Smooth muscle cell (in vitro differentiated cells): ENCODE data around the gene CYTH2. TPM values are rescaled to one million over a fixed set of nuclear protein-coding genes. Genes with fewer than 3 reads are reported as not detected.
"Not testable (repeated sequence)": the region's sequence is repeated elsewhere in the genome, so short reads cannot be mapped to it uniquely, and the experiment has no call there.

Source experiments
- DNase-seq: peaks from one replicate; lab custom pipeline; 2025; ENCODE audit not compliant: unreplicated experiment; lab: John Stamatoyannopoulos, UW
- H2AFZ ChIP-seq: fragments of 200-600 bp; sonication (generic); 2 replicates; pipeline ENCODE4 v1.6.0; 2016; ENCODE audit warnings: antibody characterized with exemption, low read depth, mild to moderate bottlenecking
- H3F3A ChIP-seq: fragments of 200-600 bp; sonication (generic); 2 replicates; pipeline ENCODE4 v1.6.0; 2017; ENCODE audit warnings: antibody characterized with exemption, low read depth
- H3K27ac ChIP-seq: fragments of 200-600 bp; sonication (generic); 2 replicates; pipeline ENCODE4 v1.5.1; 2016; ENCODE audit warnings: low read depth, mild to moderate bottlenecking
- H3K27me3 ChIP-seq: fragments of 200-600 bp; sonication (generic); 2 replicates; pipeline ENCODE4 v1.6.1; 2016; ENCODE audit warnings: low read depth, mild to moderate bottlenecking
- H3K36me3 ChIP-seq: fragments of 200-600 bp; sonication (generic); 2 replicates; pipeline ENCODE4 v1.5.1; 2016; ENCODE audit warnings: low read depth
- H3K4me1 ChIP-seq: fragments of 200-600 bp; sonication (generic); 2 replicates; pipeline ENCODE4 v1.5.1; 2016; ENCODE audit warnings: low read depth
- H3K4me2 ChIP-seq: fragments of 200-600 bp; sonication (generic); 2 replicates; pipeline ENCODE4 v1.6.0; 2016; ENCODE audit warnings: mild to moderate bottlenecking
- H3K4me3 ChIP-seq: fragments of 200-600 bp; sonication (generic); 2 replicates; pipeline ENCODE4 v1.5.1; 2016; ENCODE audit warnings: mild to moderate bottlenecking
- H3K79me2 ChIP-seq: fragments of 200-600 bp; sonication (generic); 2 replicates; pipeline ENCODE4 v1.6.0; 2016; ENCODE audit warnings: low read depth, mild to moderate bottlenecking
- H3K9ac ChIP-seq: fragments of 200-600 bp; sonication (generic); 2 replicates; pipeline ENCODE4 v1.6.0; 2016; ENCODE audit warnings: low read depth
- H3K9me3 ChIP-seq: fragments of 200-600 bp; sonication (generic); replicated peaks from 2 replicates; pipeline ENCODE4 v1.5.1; 2016; ENCODE audit warnings: low read depth
- H4K20me1 ChIP-seq: fragments of 200-600 bp; sonication (generic); 2 replicates; pipeline ENCODE4 v1.6.0; 2016; ENCODE audit warnings: low read depth
- CTCF ChIP-seq: fragments of 200-600 bp; sonication (generic); IDR thresholded peaks from 2 replicates; pipeline ENCODE4 v1.5.1; 2017; ENCODE audit warnings: borderline replicate concordance, mild to moderate bottlenecking, antibody characterized with exemption; ENCODE audit not compliant: insufficient read depth, poor library complexity, severe bottlenecking
- WGBS: methylation state at CpG from one replicate; pipeline ENCODE4 v1.1.7; 2016; ENCODE audit warnings: low lambda C conversion rate; 5-methylcytosine and 5-hydroxymethylcytosine counted together
- polyA plus RNA-seq: library from polyadenylated mRNA; unstranded; fragments of >200 nt; fragmentation: Nextera tagmentation; extraction: Ambion mirVana; gene quantifications from 2 replicates; pipeline ENCODE4 v1.2.1, GENCODE V29; 2016
- total RNA-seq: library from RNA; depleted of rRNA; stranded (reverse); fragments of >200 nt; gene quantifications from 2 replicates; pipeline ENCODE4 v1.2.3, GENCODE V29; 2014

Gene CYTH2
- total and polyA plus RNA-seq, 2 experiments from 2014 or later = 49.7 to 62.1 TPM

DNA sequence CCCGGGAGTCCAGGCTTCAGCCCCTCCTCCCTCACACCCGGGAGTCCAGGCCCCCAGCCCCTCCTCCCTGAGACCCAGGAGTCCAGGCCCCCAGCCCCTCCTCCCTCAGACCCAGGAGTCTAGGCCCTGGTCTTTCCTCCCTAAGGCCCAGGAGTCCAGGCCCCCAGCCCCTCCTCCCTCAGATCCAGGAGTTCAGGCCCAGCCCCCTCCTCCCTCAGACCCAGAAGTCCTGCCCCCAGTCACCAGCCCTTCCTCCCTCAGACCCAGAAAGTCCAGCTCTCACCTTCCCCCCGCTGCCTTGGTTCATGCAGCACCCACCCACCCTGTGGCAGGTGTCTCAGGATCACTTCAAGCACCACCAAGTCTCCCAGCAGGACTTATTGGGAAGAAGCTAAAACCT is 14.1 kb downstream of the CYTH2 start:
- Histone ChIP-seq H3K4me3 (no peak overlapping the region), H4K20me1 (peaks cover 17% of the 10 kb centered on the region), H3K36me3 (no peaks in the 10 kb centered on the region), H3K9me3 (no peaks in the 10 kb centered on the region), H3K27ac (no peak overlapping the region), H3K9ac (no peak overlapping the region), H3K79me2 (no peaks in the 10 kb centered on the region), H3K27me3 (no peaks in the 10 kb centered on the region), H3K4me2 (no peak overlapping the region), H3K4me1 (no peaks in the 10 kb centered on the region), H3F3A (peaks cover 4% of the 10 kb centered on the region), H2AFZ (no peak overlapping the region)
- no peak for TF ChIP-seq CTCF
- no peak for DNase-seq
- WGBS = 100% methylated on average over 1 of the region's 3 CpGs

- Histone ChIP-seq H4K20me1 (peaks cover 12% of the 10 kb centered on the region), H3F3A (peaks cover 4% of the 10 kb centered on the region), H3K4me3 (no peak overlapping the region), H3K9me3 (no peaks in the 10 kb centered on the region), H3K9ac (no peak overlapping the region), H3K4me2 (no peak overlapping the region), H2AFZ (no peak overlapping the region), H3K27me3 (no peaks in the 10 kb centered on the region), H3K79me2 (no peaks in the 10 kb centered on the region), H3K4me1 (no peaks in the 10 kb centered on the region), H3K27ac (no peak overlapping the region), H3K36me3 (no peaks in the 10 kb centered on the region)
- no peak for DNase-seq
- 93% methylated on average over 16 of the region's 16 CpGs for WGBS
- no peak for TF ChIP-seq CTCF
Measured at GRCh38 chr19:48484247-48484893, 15.2 kb downstream of the CYTH2 start.

DNA sequence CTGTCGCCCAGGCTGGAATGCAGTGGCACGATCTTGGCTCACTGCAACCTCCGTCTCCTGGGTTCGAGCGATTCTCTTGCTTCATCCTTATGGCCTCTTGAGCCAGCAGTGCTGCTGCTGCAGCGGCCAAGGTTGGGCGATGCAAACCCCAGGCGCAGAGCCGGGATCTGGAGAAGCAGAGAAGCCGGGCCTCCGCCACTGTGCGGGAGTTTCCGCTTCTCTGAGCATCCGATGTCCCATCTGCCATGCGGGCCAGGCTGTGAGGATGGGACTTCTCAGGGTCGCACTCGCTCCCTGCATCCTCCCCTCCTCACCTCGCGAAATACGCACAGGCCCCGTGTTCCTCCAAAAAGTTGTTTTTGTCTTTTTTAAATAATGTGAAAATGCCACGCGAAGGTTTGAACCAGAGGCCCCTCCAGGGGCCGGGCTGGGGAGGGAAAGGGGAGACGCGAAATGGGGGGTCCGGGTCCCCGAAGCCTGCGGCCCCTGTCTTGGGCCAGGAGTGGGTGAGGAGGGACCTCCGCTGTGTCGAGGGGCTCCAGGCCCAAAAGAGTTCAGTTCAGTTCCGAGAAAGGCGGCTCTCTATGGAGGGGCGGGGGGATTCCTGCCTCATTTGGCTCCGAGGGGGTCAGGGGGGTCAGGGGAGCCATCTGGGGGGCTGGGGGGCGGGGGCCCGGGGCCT is 15.9 kb downstream of the CYTH2 start:
- Histone ChIP-seq H3K79me2 (no peaks in the 10 kb centered on the region), H3K4me3 (no peak overlapping the region), H3K9me3 (no peaks in the 10 kb centered on the region), H3K27ac (no peak overlapping the region), H2AFZ (no peak overlapping the region), H3K36me3 (no peaks in the 10 kb centered on the region), H3K27me3 (no peaks in the 10 kb centered on the region), H3K4me1 (no peaks in the 10 kb centered on the region), H3K4me2 (no peak overlapping the region), H3K9ac (no peak overlapping the region), H4K20me1 (peaks cover 6% of the 10 kb centered on the region), H3F3A (peaks cover 4% of the 10 kb centered on the region)
- no peak for DNase-seq
- WGBS = 95% methylated on average over 36 of the region's 37 CpGs
- no peak for TF ChIP-seq CTCF

DNA sequence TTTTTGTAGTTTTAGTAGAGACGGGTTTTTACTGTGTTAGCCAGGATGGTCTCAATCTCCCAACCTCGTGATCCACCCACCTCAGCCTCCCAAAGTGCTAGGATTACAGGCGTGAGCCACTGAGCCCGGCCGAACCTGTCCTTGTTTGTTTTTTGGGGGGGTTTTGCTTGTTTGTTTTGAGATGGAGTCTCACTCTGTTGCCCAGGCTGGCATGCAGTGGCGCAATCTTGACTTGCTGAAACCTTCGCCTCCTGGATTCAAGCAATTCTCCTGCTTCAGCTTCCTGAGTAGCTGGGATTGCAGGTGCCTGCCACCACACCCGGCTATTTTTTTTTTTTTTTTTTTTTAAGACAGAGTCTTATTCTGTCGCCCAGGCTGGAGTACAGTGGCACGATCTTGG is 17.5 kb downstream of the CYTH2 start:
- H3K27ac ChIP-seq, H3K4me3 ChIP-seq, H4K20me1 ChIP-seq, H3K36me3 ChIP-seq, H3K9ac ChIP-seq, DNase-seq, H2AFZ ChIP-seq, H3K4me2 ChIP-seq, H3K9me3 ChIP-seq, H3K4me1 ChIP-seq, H3K27me3 ChIP-seq, H3K79me2 ChIP-seq, H3F3A ChIP-seq: not testable (repeated sequence)
- 97% methylated on average over 10 of the region's 10 CpGs for WGBS
